GM21423 (cell line): ENCODE data around the gene AKR1C8.
"Not testable (repeated sequence)": the region's sequence is repeated elsewhere in the genome, so short reads cannot be mapped to it uniquely, and the experiment has no call there.

ENCODE experiments used
- ATAC-seq: cut with Tn5 transposase; IDR thresholded peaks from one replicate; pipeline ENCODE4 v1.9.1; 2021; ENCODE audit warnings: mild to moderate bottlenecking, moderate library complexity; ENCODE audit not compliant: unreplicated experiment

The AKR1C8 gene

DNA sequence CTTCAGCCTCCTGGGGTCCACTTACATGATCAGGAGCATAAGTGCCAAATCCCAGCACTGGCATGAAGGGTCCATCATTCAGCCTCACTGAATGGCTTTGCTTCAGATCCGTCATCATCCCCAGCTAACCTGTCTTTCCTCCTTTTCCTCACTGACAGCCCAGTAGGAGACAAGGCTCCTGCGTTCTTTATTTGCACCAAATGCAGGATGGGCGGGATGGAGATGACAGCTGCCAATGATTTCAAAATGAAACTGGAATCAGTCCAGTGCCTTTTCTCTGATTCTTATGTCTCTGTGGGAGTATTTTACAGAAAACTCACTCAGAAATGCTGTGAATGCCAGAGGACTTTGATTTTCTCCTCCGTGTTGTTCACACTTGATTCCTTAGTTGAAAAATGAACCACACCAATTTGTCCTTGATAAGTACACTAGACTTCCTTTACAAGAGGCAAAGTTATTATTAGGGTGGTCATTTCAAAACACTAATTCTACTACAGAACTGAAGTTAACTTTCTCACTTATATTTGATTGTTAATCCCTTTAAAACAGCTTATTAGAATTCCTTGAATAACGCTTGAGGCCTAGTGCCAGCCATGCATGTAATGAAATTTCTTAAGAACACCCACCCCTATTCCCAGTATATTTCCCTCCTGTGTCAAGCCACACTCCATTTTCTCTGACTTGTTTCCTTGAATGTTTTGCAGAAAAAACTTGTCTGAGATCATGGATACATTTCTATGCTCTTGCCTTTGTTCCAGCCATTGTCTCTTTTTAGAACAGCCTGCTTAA is at the start of gene AKR1C8:
Gene AKR1C8 (minus strand): TSS at position 164 of the 789 bp plus-strand sequence. CDS start 46 bp downstream, at position 118.
- ATAC-seq: no peak

DNA sequence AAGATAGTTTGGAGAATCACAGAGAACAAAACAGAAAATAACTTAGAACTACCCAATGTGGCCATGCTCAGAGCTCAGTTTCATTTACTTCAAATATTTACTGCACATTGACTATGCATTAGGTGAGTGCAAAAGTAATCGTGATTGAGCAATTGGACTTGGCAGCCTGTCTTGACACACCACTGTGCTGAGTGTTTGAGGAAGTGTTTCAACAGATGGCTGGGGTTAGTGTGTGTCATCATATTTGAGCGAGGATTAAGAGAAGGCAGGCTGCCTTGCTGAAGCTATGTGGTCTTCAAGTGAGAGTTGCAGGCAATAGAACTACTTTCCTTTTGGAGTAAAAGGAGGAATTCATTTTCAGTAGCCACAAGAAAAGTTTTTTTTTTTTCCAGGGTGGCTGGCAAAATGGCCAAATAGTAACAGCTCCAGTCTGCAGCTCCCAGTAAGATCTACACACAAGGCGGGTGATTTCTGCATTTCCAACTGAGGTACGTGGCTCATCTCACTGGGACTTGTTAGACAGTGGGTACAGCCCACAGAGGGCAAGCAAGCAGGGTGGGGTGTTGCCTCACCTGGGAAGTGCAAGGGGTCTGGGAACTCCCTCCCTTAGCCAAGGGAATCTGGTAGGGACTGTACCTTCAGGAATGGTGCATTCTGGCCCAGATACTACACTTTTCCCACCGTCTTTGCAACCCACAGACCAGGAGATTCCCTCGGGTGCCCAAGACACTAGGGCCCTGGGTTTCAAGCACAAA is 49.3 kb upstream of the AKR1C8 start:
- ATAC-seq: no peak

DNA sequence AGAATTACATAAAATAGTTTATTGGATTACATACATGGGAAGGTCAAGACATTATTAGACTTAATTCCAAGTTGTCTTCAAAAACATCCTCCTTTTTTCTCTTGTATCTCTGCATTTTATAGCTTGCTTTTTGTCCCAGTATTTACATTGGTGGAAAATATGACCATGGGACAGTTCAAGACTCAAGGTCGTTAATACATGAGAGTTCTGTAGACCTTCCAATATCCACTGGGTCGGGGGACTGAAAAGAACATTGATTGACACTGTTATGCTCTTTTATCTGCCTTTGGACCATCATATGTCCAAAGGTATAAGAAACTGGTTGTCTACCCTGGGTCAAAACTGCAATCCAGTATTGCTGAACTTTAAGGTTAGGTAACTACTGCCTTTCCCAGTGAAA is 48.4 kb upstream of the AKR1C8 start:
- ATAC-seq: no peak

- no peak for ATAC-seq
Measured at GRCh38 chr10:5229019-5229418, 44.1 kb upstream of the AKR1C8 start.

DNA sequence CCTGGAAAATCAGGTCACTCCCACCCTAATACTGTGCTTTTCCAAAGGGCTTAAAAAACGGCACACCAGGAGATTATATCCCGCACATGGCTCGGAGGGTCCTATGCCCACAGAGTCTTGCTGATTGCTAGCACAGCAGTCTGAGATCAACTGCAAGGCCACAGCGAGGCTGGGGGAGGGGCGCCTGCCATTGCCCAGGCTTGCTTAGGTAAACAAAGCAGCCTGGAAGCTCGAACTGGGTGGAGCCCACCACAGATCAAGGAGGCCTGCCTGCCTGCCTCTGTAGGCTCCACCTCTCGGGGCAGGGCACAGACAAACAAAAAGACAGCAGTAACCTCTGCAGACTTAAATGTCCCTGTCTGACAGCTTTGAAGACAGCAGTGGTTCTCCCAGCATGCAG is 38.0 kb upstream of the AKR1C8 start:
- ATAC-seq: not testable (repeated sequence)

GRCh38 chr10:5219262-5219661 is 34.3 kb upstream of the AKR1C8 start:
- ATAC-seq: no peak

- ATAC-seq: no peak
Measured at GRCh38 chr10:5216801-5217200, 31.9 kb upstream of the AKR1C8 start.

DNA sequence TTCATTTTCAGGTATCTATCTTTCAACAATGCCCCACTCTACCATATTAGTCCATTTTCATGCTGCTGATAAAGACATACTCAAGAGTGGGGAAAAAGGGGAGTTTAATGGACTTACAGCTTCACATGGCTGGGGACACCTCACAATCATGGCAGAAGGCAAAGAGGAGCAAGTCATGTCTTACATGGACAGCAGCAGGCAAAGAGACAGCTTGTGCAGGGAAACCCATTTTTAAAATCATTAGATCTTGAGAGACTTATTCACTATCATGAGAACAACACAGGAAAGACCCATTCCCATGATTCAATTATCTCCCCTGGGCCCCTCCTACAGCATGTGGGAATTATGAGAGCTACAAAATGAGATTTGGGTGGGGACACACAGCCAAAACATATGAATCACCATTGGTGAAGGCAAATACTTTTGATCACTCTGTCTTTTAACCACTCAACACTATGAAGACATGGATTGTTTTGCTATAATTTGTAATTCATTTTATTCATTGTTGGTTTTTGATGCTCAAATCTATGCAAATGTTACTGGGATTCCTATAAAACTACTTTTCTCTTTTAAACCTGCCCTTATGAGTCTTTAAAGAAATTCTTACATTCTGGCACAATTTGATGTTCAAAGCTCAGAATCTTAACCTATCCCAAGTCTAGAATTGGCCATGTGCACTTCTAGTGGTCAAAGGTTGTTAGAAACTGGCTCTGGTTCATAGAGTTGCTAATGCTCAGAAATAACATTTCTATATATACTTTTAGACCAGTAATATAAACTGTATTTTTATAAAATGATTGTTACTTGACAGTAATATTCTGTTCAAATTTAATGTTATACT is 27.0 kb upstream of the AKR1C8 start:
- no peak for ATAC-seq

DNA sequence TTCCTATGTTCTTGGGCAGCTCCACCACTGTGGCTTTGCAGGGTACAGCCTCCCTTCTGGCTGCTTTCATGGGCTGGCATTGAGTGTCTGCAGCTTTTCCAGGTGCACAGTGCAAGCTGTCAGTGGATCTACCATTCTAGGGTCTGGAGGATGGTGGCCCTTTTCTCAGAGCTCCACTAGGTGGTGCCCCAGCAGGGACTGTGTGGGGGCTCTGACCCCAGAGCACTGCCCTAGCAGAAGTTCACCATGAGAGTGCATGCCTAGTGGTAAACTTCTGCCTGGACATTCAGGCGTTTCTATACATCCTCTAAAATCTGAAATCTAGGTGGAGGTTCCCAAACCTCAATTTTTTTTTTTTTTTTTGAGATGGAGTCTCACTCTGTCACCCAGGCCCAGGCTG is 25.3 kb upstream of the AKR1C8 start:
- ATAC-seq: not testable (repeated sequence)

GRCh38 chr10:5209776-5210175 is 24.8 kb upstream of the AKR1C8 start:
- not testable (repeated sequence) for ATAC-seq

GRCh38 chr10:5206799-5207198 is 21.8 kb upstream of the AKR1C8 start:
- ATAC-seq: no peak

DNA sequence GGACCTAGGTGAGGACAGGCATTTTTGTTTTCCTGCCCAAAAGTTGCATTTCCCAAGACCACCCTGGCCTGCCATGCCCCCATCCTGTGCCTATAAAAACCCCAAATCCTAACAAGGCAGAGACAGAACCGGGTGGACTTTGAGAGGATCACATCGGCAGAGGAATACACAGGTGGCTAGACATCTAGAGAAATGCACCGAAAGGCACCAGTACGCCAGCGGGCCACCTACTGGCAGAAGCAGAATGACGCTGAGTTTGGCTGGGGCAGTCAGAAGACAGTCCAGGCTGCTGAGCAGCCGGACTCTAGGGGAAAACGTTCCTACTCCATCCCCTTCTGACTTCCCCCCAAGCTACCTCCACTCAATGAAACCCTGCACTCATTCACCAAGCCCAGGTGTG is 14.4 kb upstream of the AKR1C8 start:
- no peak for ATAC-seq

GRCh38 chr10:5198386-5198785 is 13.4 kb upstream of the AKR1C8 start:
- ATAC-seq: no peak

DNA sequence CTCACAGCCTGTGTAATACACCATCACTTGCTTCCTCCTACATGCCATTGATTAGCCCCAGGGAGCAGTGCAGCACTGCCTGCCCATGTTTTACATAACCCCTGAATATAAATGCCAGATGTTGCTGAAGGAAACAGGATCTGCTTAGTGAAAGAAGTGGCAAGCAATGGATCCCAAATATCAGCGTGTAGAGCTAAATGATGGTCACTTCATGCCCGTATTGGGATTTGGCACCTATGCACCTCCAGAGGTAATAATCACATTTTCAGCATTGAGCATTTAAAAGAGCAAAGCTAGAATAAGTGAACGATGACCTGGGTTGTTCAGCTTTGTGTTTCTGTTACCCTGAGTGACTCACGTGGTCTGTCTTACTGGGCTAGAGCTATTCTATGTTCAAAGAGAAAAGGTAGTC is 11.8 kb upstream of the AKR1C8 start, which contains the start of gene AKR1C4:
Gene AKR1C4 (plus strand): TSS at position 136 of the 412 bp plus-strand sequence. CDS start 31 bp downstream, at position 167.
- ATAC-seq: no peak

DNA sequence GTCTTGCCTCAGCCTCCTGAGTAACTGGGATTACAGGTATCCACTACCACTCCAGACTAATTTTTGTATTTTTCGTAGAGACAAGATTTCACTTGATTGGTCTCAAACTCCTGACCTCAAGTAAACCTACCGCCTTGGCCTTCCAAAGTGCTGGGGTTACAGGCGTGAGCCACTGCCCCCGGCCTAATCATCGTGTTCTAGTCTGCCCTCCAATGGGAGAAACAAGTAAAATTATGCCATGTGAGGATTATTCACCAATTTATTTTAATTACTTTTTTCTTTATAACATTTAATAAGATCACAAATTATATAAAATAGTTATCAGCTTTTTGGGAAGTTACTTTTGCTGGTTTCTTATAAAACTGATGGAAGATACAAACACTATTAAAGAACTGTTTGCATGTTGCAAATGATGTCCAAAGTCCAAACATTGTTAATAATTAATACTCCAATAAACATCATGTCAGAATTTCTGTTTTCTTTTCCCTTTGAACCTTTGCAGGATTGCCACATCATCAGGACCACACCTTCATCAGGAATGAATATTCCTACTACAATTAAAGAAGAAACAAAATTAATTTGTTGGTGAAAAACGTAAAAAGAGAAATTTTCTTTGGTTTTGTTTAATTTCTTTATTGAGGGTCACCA is 10.9 kb upstream of the AKR1C8 start:
- no peak for ATAC-seq

DNA sequence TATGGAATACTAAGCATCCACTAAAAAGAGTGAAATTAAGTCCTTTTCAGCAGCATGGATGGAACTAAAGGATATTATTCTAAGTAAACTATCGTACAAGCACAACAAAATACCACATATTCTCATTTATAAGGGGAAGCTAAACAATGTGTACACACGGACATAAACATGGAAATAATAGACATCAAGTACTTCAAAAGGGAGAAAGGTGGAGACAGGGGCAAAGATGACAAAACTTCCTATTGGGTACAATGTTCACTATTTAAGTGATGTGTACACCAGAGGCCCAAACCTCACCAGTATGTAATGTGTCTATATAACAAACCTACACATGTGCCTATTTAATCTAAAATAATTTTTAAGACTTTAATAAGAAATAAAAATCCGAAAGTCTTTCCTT is 9.5 kb upstream of the AKR1C8 start:
- ATAC-seq: no peak

- no peak for ATAC-seq
Measured at GRCh38 chr10:5188358-5188757, 3.4 kb upstream of the AKR1C8 start.

- ATAC-seq: no peak
Measured at GRCh38 chr10:5187867-5188266, 2.9 kb upstream of the AKR1C8 start.

DNA sequence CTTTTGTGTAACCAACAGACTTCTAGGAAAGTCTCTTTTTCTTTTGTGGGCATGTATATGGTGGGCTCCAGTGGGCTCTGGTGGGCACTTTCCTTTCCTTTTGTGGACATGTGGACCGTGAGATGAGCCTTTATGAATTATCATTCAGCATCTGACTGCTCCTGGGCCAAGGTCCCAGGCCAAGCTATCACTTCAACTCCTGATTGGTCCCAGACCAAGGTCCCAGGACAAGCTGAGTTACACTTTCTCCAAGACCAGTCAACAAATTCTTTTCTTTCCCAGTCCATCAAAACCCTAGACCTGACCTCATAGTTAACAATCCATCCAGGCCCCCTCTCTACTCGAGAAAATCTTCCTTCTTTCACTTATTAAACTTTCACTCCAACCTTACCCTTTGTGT is 1.0 kb downstream of the AKR1C8 start:
- no peak for ATAC-seq

- ATAC-seq: not testable (repeated sequence)
Measured at GRCh38 chr10:5180503-5180902, 4.4 kb downstream of the AKR1C8 start.

- not testable (repeated sequence) for ATAC-seq
Measured at GRCh38 chr10:5175581-5175980, 9.4 kb downstream of the AKR1C8 start.
